ENCODE measurements around the gene SP4.
"Not testable (repeated sequence)": the region's sequence is repeated elsewhere in the genome, so short reads cannot be mapped to it uniquely, and the experiment has no call there.

The SP4 gene

DNA sequence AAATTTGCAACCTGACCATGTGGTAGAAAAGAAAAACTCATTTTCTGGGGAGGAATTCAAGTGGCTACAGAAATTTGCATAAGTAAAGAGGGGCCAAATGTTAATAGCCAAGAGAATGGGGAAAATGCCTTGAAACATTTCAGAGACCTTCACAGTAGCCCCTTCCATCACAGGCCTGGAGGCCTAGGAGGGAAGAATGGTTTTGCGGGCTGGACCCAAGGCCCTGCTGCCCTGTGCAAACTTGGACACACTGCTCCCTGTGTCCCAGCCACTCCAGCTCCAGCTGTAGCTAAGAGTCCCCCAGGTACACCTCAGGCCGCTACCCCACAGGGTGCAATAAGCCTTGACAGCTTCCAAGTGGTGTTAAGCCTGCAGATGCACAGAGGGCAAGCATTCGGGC lies 98.6 kb downstream of the SP4 start:
- H4K20me1 ChIP-seq (ENCODE audit: insufficient read depth, low read length) = no peaks in the 10 kb centered on the region
- no peaks in the 10 kb centered on the region for H3F3A ChIP-seq (ENCODE audit: insufficient read depth, low read length)
- H3K79me2 ChIP-seq (ENCODE audit: insufficient read depth, low read length) = no peaks in the 10 kb centered on the region
- H2AFZ ChIP-seq (ENCODE audit: low read length) = no peak overlapping the region
- H3K9me3 ChIP-seq (ENCODE audit: low read length) = peaks cover 6% of the 10 kb centered on the region; the same call in 1 of the 2 replicates
- TF ChIP-seq, protein P1, sequence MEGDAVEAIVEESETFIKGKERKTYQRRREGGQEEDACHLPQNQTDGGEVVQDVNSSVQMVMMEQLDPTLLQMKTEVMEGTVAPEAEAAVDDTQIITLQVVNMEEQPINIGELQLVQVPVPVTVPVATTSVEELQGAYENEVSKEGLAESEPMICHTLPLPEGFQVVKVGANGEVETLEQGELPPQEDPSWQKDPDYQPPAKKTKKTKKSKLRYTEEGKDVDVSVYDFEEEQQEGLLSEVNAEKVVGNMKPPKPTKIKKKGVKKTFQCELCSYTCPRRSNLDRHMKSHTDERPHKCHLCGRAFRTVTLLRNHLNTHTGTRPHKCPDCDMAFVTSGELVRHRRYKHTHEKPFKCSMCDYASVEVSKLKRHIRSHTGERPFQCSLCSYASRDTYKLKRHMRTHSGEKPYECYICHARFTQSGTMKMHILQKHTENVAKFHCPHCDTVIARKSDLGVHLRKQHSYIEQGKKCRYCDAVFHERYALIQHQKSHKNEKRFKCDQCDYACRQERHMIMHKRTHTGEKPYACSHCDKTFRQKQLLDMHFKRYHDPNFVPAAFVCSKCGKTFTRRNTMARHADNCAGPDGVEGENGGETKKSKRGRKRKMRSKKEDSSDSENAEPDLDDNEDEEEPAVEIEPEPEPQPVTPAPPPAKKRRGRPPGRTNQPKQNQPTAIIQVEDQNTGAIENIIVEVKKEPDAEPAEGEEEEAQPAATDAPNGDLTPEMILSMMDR (IDR thresholded peaks at IDR 0.05; ENCODE audit: low read length) = no peak
- no peak for TF ChIP-seq EZH2 (IDR thresholded peaks at IDR 0.05; ENCODE audit: borderline replicate concordance, low read length)
- no peak overlapping the region for H3K9ac ChIP-seq (ENCODE audit: low read length)
- H3K4me1 ChIP-seq (ENCODE audit: insufficient read depth, low read length, severe bottlenecking) = no peaks in the 10 kb centered on the region
- H3K4me2 ChIP-seq (ENCODE audit: low read length) = no peak overlapping the region
- no peaks in the 10 kb centered on the region for H3K27me3 ChIP-seq (ENCODE audit: insufficient read depth, low read length)
- H3K9me2 ChIP-seq (ENCODE audit: low read depth, low read length) = no peaks in the 10 kb centered on the region
- no peak overlapping the region for H3K27ac ChIP-seq (ENCODE audit: low read depth, low read length, poor library complexity, severe bottlenecking)
- no peak overlapping the region for H3K4me3 ChIP-seq (ENCODE audit: low read depth, low read length, poor library complexity, severe bottlenecking)
- H3K36me3 ChIP-seq (ENCODE audit: insufficient read depth, low read length) = no peaks in the 10 kb centered on the region

DNA sequence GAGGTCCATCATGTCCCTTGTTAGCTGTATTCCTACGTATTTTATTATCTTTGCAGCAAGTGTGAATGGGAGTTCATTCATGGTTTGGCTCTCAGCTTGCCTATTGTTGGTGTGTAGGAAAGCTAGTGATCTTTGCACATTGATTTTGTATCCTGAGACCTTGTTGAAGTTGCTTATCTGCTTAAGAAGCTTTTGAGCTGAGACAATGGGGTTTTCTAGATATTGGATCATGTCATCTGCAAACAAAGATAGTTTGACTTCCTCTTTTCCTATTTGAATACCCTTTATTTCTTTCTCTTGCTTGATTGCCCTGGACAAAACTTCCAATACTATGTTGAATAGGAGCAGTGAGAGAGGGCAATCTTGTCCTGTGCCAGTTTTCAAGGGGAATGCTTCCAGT lies 104.6 kb downstream of the SP4 start:
- H3K4me2 ChIP-seq (ENCODE audit: low read length); H3K27me3 ChIP-seq (ENCODE audit: insufficient read depth, low read length); H3K36me3 ChIP-seq (ENCODE audit: insufficient read depth, low read length); H3K4me3 ChIP-seq (ENCODE audit: low read depth, low read length, poor library complexity, severe bottlenecking); H3K4me1 ChIP-seq (ENCODE audit: insufficient read depth, low read length, severe bottlenecking); H3K9me2 ChIP-seq (ENCODE audit: low read depth, low read length); H3K9ac ChIP-seq (ENCODE audit: low read length); H3F3A ChIP-seq (ENCODE audit: insufficient read depth, low read length); H3K79me2 ChIP-seq (ENCODE audit: insufficient read depth, low read length); H3K9me3 ChIP-seq (ENCODE audit: low read length); H2AFZ ChIP-seq (ENCODE audit: low read length); H4K20me1 ChIP-seq (ENCODE audit: insufficient read depth, low read length); H3K27ac ChIP-seq (ENCODE audit: low read depth, low read length, poor library complexity, severe bottlenecking): not testable (repeated sequence)

DNA sequence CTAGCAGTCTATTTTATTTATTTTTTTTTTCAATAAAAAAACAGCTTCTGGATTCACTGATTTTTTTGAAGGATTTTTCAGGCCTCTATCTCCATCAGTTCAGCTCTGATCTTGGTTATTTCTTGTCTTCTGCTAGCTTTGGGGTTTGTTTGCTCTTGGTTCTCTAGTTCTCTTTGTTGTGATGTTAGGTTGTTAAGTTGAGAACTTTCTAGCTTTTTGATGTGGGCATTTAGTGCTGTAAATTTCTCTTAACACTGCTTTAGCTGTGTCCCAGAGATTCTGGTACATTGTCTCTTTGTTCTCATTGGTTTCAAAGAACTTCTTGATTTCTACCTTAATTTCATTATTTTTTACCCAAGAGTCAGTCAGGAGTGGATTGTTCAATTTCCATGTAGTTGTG lies 105.8 kb downstream of the SP4 start:
- not testable (repeated sequence) for H3K27me3 ChIP-seq (ENCODE audit: insufficient read depth, low read length); H3K79me2 ChIP-seq (ENCODE audit: insufficient read depth, low read length); H3K9ac ChIP-seq (ENCODE audit: low read length); H2AFZ ChIP-seq (ENCODE audit: low read length); H3K4me2 ChIP-seq (ENCODE audit: low read length); H3K9me2 ChIP-seq (ENCODE audit: low read depth, low read length); H3K36me3 ChIP-seq (ENCODE audit: insufficient read depth, low read length); H3K4me3 ChIP-seq (ENCODE audit: low read depth, low read length, poor library complexity, severe bottlenecking); H3K9me3 ChIP-seq (ENCODE audit: low read length); H3F3A ChIP-seq (ENCODE audit: insufficient read depth, low read length); H4K20me1 ChIP-seq (ENCODE audit: insufficient read depth, low read length); H3K27ac ChIP-seq (ENCODE audit: low read depth, low read length, poor library complexity, severe bottlenecking); H3K4me1 ChIP-seq (ENCODE audit: insufficient read depth, low read length, severe bottlenecking)

DNA sequence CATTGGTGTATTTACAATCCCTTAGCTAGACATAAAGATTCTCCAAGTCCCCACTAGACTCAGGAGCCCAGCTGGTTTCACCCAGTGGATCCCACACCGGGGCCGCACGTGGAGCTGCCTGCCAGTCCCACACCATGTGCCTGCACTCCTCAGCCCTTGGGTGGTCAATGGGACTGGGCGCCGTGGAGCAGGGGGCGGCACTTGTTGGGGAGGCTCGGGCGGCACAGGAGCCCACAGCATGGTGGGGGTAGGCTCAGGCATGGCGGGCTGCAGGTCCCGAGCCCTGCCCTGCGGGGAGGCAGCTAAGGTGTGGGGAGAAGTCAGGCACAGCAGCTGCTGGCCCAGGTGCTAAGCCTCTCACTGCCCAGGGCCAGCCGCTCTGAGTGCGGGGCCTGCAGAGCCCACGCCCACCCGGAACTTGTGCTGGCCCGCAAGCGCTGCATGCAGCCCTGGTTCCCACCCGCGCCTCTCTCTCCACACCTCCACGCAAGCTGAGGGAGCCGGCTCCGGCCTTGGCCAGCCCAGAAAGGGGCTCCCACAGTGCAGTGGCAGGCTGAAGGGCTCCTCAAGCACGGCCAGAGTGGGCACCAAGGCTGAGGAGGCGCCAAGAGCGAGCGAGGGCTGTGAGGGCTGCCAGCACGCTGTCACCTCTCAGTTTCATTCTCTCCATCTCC lies 108.7 kb downstream of the SP4 start:
- not testable (repeated sequence) for H4K20me1 ChIP-seq (ENCODE audit: insufficient read depth, low read length); H3K9ac ChIP-seq (ENCODE audit: low read length); H3K27ac ChIP-seq (ENCODE audit: low read depth, low read length, poor library complexity, severe bottlenecking); H3K4me3 ChIP-seq (ENCODE audit: low read depth, low read length, poor library complexity, severe bottlenecking); H3K4me2 ChIP-seq (ENCODE audit: low read length); H3K9me3 ChIP-seq (ENCODE audit: low read length); H3F3A ChIP-seq (ENCODE audit: insufficient read depth, low read length); H3K79me2 ChIP-seq (ENCODE audit: insufficient read depth, low read length); H3K27me3 ChIP-seq (ENCODE audit: insufficient read depth, low read length); H2AFZ ChIP-seq (ENCODE audit: low read length); H3K36me3 ChIP-seq (ENCODE audit: insufficient read depth, low read length); H3K4me1 ChIP-seq (ENCODE audit: insufficient read depth, low read length, severe bottlenecking); H3K9me2 ChIP-seq (ENCODE audit: low read depth, low read length)

Measured in OCI-LY1 (cell line).